Superior temporal gyrus (tissue), 1 donor: Measurements from ENCODE around the gene ERO1A.
"Not testable (repeated sequence)": the region's sequence is repeated elsewhere in the genome, so short reads cannot be mapped to it uniquely, and the experiment has no call there.

ENCODE experiments used
- DNase-seq: peaks from one replicate; pipeline ENCODE4 v3.0.0-alpha.2; 2016; ENCODE audit errors: extremely low spot score

ERO1A gene

GRCh38 chr14:52695481-52696091 is at the start of gene ERO1A:
TSS of gene ERO1A (minus strand) at chr14:52695558. CDS start at chr14:52695481, 77 bp downstream.
- peak; percentile 58 for DNase-seq

DNA sequence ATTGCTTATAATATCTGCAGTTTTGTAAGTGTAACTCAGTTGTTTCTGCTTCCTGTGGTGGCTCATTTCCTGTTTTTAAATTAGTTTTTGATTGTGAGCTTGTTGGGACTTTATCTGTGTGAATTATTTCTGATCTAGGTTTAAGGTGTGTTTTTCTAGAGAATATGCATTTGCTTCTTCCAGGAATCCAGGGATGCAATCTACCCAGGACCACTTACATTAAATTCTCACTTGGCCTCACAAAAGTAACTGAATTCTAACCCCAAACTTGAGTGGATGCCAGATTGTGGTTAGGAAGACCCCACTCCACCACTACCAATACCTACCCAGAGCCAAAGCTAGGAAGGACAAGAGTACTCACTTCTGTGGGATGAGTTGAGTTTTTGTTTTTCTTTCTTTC is 46.5 kb upstream of the ERO1A start:
- DNase-seq, result no peak

- DNase-seq, result no peak
These were observed 45.4 kb upstream of the ERO1A start for GRCh38 chr14:52740751-52741150.

DNA sequence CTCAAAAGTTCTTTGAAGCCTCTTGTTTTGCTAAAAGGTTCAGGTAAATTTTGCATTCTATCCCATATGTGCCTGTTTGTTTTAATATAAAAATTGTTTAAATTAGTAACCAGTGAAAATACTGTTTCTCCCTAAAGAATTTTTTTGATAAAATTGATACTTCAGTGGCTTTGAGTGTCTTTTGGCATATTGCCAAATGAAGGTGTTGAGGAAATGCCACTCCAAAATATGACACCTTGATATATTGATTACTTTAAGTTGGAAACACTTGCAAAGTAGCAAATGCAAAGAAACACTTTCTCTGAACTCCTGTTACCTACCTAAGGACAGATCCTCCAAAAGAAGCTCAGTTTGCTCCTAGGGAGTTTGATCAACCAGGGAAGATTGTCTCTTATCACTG is 43.1 kb upstream of the ERO1A start:
- no peak for DNase-seq

GRCh38 chr14:52735921-52736489 is 40.6 kb upstream of the ERO1A start:
- DNase-seq, result no peak

DNA sequence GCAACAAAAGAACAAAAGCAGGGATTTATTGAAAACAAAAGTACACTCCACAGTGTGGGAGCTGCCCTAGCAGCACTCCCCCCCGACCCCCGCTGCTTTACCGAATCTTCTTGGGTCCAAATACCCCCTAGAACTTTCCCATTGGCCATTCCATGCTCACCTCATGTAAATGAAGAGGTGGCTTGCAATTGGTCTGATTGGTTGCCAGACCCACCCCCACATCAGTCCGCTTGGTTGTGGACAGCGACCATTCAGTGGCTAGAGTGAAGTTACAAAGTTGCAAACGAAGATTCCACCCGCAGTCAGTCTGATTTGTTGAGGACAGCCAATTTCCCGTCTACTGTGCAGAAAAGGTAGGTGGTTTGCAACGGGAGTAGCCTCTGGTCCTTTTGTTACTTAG is 38.5 kb upstream of the ERO1A start:
- no peak for DNase-seq

DNA sequence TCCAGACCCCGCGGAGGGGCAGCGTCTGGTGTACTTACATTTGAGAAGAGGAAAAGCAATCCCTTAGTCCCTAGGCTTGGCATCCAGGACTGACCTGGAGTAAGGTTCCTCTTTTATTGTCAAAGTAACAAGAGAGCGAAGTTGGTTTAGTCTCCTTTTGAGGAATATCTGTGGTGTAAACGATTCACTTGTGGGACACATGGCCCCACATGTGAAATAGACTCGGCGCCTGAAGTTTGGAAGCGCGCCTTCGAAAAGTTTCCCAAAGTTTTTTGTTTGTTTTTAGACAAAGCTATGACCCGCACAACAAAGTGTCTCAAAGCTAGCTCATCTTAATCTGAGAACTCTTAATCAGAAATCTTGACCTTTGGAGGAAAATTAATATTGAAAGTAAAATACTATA is 35.4 kb upstream of the ERO1A start:
- peak; percentile 44 for DNase-seq

GRCh38 chr14:52729925-52730708 is 34.8 kb upstream of the ERO1A start, which contains the start of gene STYX:
TSS of gene STYX (plus strand) at chr14:52730166. CDS start at chr14:52730475, 309 bp downstream.
- peak; percentile 88 for DNase-seq

- no peak for DNase-seq
These were observed 34.2 kb upstream of the ERO1A start for GRCh38 chr14:52729585-52729924.

- not testable (repeated sequence) for DNase-seq
These were observed 33.7 kb upstream of the ERO1A start for GRCh38 chr14:52729035-52729434.

GRCh38 chr14:52727509-52727908 is 32.2 kb upstream of the ERO1A start:
- DNase-seq, result not testable (repeated sequence)

GRCh38 chr14:52724360-52724644 is 28.9 kb upstream of the ERO1A start:
- no peak for DNase-seq

DNA sequence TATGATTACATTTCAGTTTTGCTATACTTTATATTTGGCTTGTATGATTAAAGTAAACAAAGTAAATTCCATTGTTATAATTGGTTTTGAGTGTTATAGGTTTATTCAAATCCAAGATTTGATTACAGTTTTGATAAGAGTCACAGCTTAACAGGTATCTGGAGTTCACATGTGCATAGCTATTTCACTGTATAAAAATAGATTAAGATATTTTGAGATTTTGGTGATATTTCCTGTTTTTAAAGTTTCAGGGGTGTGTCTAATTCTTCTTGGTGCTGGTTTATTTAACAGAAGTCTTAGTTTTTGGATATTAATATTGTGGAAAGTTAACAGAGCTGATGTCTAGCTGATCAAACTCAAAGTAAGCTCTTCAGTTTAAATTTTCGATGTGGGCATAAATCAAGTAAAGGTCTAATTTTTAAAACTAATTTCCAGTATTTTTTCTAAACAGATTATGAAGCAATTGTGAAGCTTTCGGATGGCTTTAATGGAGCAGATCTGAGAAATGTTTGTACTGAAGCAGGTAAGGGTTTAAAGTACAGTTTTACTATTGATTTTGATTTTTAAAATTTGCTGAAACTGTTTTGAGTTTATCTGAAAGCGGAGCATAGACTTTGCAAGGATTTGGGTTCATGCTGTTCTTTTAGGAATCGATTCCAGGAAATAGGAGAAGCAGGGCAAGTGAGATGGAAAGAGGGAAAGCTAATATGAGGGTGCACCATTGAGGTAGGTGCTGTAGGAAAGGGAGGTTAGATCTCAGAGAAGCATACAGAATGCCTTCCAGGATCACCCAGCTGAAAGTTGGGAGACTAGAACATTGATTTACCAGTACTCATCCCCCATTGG is 28.4 kb upstream of the ERO1A start:
- no peak for DNase-seq

DNA sequence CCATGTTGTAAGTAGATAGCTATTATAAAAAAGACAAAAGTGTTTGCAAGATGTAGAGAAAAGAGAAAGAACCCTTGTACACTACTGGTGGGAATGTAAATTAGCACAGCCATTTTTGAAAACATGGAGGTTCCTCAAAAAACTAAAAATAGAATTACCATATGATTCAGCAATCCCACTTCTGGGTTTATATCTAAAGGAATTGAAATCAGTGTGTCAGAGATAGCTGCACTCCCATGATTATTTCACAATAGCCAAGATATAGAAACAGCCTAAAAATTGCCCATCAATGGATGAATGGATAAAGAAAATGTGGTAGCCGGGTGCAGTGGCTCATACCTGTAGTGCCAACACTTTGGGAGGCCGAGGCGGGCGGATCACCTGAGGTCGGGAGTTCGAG is 20.8 kb upstream of the ERO1A start:
- no peak for DNase-seq

DNA sequence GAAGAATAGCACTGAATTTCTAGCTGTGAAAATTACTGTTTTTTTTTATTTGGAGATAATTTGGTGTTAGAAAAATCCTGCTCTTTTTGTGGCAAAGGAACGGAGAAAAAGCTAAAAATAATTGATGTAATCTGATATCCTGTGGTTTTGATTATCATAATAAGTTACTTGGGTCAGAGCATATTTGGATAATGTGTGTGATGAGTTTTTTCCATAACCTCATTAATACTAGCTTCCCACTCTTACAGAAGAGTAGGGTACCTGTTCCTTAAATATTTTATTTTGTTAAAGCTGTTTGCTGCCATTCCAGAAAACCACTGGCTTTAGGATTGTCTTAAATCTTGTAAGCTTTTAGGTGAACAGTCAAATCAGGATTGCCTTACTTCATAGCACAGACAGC is 16.3 kb upstream of the ERO1A start:
- no peak for DNase-seq

GRCh38 chr14:52706724-52707706 is 11.7 kb upstream of the ERO1A start, which contains the start of gene PSMC6:
TSS of gene PSMC6 (plus strand) at chr14:52707200. CDS start at chr14:52707220, 20 bp downstream.
- peak; percentile 92 for DNase-seq

GRCh38 chr14:52706286-52706685 is 10.9 kb upstream of the ERO1A start:
- no peak for DNase-seq

DNA sequence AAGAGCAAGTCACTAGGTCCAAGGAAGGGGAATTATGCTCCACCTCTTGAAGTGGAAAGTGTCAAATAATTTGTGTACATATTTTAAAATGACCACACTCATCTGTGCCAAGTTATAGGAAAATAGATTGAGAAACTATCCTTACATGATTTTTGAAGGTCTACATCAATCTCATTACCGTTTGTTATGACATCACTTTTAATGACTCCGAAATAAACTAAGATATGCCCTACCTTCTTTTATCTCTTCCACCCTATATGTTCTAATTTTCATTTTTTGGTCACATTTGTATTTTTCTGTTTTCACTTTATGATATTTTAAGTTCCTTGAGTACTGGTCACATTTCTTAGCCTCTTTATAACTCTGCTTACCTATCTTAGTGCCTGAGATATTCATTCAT is 8.3 kb upstream of the ERO1A start:
- DNase-seq, result no peak

- DNase-seq, result no peak
These were observed 7.9 kb upstream of the ERO1A start for GRCh38 chr14:52703225-52703624.

DNA sequence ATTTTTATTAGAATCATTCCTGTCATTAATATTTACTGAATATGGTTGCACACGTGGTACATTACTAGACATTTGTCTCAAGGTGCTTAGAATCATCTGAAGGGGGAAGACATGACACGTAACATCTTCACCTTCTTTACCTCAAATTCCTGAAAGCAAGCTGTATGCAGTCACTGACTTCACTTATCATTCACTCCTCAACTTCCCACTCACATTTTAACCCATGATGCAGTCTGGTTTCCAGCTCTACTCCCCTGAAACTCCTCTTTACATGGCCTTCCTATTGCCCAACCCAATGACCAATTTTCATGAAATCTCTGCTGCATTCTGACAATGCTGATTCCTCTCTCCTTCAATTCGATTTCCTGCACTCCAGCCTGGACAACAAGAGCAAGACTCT is 5.9 kb upstream of the ERO1A start:
- DNase-seq, result no peak

DNA sequence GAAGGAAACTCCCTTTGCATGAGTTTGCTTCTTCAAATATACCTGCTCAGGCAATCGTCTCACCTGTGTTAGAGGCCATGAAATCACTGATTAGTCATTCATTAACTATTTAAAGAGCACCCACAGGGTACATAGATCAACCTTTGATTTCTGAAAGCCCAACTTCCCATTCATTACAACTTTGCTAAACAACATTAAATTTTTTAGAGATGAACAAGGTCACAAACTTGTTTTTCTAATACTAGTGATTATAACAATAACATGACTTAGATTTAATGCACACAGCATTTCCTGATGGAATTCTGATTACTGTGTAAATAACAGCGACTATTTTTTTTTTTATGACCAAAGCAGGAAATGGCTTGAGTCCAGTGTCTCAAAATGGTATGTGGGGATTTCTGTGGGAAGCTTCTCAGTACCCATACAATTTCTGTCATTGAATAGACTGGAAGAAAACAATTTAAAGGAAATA is 5.4 kb upstream of the ERO1A start:
- DNase-seq, result no peak
